ENCODE results near the gene MCEMP1.
A peak's percentile ranks its signal among the peaks of the same experiment; 100 is the strongest.

The MCEMP1 gene

DNA sequence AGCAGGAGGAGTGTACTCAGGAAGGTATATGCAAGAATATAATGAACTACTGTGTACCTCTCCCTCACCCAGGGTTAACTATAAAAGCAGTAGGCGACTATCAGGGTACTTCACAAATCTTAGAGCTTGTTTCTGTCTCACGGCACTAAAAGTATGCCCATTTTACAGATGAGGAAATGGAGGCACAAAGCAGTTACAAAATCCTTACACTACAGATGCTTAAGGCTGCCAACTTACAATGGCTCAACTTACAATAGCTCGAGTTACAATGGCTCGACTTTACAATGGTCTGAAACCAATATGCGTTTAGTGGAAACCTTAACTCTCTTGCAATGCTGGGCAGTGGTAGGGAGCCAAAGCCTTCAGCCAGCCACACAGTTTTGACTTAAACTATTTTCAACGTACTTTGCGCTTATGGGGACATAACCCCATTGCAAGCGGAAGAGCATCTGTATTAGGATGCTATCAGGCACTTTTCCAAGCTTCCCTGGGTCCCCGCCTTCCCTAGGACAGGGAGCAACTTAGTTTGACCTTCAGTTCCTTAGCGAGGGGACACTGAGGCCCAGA is 20.9 kb downstream of the MCEMP1 start:
- no peak for DNase-seq (ENCODE audit: low spot score)

DNA sequence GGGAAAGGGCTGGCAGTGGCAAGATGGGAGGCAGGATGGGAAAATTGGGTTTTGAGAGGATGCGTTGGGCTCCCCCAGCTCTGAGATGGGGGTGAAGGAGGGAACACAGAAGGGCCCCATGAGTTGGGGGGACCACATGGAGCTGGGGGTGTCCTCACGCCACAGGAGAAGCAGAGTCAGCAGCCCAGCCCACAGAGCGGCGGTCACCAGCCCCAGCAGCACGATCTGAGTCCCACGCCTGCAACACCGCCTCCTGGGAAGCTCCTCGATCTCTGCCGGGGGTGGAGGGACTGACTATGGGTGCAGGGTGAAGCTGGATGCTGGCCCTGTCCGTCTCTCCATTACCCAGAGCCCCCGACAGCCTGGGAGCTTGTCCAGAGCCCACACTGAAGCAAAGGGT is 21.7 kb downstream of the MCEMP1 start:
- DNase-seq (ENCODE audit: low spot score) = no peak

DNA sequence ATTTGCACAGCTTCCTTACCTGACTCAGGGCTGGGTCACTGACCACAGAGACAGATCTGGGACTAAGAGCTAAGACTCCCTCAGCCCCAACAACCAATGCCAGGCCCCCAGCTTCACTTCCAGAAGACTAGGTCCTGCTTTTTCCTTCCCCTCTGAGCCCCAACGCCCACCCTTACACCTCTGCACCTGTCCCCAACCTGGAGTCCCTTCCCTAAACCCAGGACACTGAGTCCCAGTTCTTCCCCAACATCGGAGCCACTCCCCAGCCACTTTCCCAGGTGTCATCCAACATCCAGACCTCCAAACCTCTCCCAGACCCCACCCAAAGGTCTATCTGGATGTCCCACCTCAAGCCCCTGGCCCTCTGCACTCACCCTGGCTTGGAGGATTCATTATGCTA is 22.1 kb downstream of the MCEMP1 start:
- no peak for DNase-seq (ENCODE audit: low spot score)

DNA sequence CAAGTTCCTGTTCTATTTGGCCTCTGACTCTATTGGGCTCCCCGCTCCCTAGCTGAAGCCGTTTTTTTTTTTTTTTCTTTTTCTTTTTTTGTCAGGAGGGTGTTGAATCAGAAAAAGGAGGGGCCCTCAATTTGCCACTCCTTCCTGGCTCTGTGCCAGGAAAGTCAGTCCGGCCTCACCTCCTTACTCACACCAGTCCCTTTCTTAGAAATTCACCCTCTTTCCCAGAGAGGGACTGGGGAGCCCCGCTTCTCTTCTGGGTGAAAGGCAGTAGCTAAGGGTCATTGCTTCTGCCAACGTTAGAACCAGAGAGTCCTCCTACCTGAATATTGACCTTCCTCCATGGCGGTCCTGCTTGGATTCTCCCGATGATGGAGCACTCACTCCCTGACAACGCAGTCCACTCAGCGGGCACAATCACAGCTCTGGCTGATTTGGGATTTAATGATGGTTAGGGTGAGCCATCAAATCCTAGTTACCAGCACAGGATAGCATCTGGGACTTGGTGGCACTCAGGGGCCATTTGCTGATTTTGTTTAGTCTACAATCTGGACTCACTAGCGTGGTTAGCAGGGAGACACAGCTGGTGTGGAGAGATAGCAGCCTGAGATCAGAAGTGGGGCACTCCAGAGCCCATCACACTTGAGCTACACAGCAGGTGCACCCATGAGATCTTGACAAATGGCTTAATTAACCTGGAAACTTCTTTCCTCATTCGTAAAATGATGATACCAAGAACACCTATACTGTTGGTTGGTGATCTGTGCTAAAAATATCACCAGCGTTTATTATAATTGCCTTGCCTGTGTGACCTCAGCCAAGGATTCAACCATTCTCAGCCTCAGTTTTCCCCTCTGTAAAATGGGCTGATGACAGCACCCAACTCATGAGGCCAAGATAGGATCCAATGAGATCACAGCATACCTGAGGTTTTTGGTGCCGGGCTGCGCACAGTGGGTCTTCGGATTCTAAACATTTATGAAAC is 22.8 kb downstream of the MCEMP1 start:
- DNase-seq (ENCODE audit: low spot score) = no peak

DNA sequence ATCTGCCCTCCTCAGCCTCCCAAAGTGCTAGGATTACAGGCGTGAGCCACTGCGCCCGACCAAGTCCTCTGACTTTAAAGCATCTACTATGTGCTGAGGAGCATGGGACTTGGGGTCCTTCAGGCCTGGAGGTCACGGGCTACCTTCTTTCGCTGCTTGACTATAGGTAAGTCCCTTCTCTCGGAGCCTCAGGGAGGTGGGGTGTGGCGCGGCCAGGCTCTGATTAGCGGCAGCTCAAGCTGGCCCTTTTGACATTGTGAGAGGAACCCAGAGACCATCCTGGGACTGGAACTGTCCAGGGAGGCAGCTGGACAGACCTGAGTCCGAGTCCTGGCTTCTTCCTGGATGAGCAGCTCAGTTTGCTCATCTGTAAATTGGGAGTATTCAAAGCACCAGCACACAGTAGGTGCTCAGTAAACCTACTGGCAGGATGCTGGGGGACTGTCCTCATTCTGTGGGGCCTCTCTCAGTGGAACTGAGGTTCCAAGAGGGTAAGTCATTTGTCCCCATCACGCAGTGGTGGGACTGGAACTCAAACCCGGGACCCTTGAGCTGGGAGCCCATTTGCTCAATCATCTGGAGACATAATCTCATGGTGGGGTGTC is 24.3 kb downstream of the MCEMP1 start:
- no peak for DNase-seq (ENCODE audit: low spot score)

DNA sequence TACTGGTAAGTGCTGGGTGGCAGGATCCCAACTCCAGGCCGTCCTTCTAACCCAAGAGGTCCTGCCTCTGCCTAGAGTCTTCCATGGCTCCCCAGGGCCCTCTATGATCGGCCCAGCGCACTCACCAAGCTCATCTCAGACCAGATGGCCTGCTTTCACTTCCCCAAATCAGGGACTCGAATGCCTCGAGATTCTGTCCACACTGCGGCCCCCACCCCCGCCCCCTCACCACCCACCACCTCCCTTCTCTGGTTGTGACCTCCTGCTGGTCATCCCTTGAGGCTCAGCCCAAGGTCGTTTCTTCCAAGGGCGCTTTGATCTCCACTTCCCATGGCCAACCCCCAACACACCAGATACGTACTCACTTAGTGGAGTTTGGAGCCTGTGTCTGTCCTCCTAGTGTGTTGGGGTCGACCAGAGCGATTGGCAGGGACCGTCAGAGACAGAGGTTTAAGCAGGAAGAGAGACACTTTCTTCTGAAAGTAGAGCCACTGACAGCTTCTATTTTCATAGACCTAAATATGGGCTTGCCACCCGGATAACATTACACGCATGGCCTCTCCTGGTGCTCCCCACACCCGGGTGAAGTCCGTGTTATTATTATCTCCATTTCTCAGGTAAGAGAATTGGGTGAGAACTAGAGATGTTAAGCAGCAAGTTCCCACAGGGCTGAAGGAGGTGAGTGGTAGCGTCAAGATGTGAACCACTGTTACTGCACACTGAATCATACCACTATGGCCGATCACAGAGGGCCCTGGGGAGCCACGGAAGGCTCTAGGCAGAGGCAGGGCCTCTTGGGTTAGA is 25.0 kb downstream of the MCEMP1 start, which contains the start of gene FCER2:
Gene FCER2 (minus strand): TSS at position 478 of the 804 bp plus-strand sequence. CDS start 2,371 bp downstream, outside the sequence.
- DNase-seq (ENCODE audit: low spot score) = no peak

DNA sequence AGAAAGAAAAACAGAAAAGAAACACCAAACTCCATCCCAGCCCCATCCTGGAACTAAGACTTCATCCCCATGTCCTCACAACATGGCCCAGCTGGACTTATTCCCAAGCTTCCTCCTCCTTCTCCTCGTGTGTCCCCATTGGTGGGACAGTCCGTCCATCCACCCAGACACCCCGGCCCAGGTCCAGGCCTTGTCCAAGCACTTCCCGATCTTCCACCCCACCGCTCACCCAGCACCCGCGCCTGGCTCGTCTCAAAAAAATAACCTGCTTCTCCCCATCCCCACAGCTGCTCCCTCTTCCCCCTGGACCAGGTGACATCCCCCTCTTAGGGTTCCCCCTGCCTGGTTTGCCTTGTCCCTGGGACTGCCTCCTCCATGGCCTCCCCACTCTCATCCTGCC is 26.4 kb downstream of the MCEMP1 start:
- DNase-seq (ENCODE audit: low spot score) = no peak

DNA sequence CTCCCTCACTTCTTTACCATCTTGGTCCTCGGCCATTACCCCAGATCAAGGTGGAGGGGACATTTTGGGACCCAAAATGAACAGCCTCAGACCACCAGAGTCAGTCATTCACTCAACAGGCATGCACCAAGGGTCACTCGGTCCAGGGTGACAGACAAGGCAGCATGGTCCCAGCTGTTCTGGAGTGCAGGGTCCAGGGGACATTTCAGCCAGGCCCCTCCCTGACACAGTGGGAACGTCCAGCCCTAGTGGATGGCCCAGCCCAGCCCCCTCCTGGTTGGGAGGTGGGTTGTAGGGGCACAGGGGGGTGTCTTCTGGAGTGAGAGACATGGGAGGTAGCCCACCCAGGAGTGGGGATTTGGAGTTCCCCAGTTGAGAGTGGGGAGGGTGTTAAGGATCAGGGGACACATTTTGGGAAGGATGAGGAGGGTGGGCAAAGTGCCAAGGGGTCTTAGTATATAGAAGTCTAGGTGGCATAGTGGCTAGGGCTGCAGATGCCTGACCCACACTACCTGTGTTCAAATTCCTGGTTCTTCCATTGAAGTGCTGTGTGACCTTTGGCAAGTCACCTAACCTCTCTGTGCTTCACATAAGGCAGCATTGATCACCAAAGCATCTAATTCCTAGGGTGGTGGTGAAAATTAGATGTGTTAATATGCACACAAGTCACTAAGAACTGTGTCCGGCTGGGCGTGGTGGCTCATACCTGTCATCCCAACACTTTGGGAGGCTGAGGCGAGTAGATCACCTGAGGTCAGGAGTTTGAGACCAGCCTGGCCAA is 27.6 kb downstream of the MCEMP1 start:
- DNase-seq (ENCODE audit: low spot score) = no peak

DNA sequence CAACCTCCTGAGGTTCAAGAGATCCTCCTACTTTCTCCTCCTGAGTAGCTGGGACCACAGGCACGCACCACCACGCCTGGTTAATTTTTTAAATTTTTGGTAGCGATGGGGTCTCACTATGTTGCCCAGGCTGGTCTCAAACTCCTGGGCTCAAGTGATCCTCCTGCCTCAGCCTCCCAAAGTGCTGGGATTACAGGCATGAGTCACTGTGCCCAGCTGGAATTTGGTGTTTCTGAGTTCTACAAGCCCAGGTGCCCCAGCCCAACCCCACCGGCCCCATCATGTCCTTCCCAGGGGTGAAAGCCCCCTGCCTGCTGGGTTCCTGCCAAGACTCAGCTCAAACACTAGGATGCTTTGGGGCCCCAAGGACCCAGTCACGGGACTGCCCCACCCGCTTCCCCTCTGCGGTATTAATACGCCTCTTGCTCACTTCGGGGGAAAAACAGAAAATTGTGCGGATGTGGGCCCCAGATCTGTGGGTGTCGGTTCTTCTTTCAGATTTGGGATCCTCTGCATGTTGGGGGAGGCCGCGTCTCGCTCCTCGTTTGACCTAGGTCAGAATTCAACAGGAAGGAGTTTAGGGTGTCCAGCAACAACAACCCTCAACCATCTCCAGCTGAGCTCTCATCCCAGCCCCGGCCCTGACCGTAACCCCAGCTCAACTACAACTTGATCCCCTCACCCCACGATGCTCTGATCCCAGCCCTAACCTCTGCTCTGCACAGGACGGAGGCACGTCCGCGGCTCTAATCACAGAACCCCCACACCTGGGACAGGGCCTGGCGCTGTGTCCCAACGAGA is 28.7 kb downstream of the MCEMP1 start:
- no peak for DNase-seq (ENCODE audit: low spot score)

DNA sequence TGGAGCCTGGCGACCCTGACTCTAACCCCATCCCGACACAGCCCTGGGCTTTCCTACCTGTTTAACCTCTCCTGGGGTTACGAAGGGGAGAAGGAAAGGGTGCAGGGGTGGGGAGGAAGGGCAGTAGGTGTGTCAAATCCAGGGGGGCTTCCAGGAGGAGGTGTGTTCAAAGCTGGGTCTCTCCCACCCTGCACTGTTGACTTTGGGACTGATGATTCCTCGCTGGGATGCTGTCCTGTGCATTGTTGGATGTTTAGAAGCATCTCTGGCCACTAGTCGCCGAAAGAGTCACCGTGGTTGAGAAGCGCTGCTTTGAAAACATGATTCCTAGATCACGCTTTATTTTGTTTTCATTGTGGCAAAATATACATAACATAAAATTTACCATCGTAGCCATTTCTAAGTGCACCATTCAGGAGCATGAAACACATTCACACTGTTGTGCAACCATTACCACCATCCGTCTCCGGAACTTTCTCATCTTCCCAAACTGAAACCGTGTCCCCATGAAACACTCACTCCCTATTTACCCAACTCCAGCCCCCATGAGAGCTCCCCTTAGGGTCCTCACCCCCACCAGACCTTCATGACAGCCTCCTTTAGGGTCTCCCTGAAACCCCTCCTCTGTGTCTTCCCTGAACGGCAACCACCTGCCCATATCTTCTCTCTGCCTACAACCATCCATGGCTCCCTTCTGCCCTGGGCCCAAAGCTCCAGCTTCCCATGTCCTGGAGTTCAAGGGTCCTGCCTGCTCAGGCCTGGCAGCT is 29.5 kb downstream of the MCEMP1 start:
- no peak for DNase-seq (ENCODE audit: low spot score)

DNA sequence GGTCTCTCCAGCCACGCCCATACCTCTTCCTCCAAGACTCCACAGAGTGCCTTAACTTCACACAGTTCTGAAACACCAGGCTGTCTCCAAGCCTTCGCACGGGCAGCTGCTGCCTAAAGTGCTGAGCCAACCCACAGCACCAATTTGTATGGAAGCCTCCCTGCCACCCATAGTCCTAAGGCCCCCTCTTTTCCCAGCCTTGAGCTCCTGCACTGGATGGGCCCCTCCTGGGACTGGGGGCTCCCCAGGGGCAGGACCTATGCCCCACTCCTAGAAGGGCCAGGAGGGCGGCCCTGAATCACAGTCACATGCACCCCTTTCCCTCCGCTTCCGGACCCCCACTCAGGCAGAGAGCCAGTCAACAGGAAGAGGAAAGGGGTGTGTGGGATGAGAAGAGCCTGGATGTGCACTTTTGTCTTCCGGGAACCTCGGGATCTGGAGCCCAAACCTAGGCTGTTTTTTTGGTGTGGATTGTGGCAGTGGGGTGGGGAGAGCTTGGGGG is 30.1 kb downstream of the MCEMP1 start:
- DNase-seq (ENCODE audit: low spot score) = no peak

DNA sequence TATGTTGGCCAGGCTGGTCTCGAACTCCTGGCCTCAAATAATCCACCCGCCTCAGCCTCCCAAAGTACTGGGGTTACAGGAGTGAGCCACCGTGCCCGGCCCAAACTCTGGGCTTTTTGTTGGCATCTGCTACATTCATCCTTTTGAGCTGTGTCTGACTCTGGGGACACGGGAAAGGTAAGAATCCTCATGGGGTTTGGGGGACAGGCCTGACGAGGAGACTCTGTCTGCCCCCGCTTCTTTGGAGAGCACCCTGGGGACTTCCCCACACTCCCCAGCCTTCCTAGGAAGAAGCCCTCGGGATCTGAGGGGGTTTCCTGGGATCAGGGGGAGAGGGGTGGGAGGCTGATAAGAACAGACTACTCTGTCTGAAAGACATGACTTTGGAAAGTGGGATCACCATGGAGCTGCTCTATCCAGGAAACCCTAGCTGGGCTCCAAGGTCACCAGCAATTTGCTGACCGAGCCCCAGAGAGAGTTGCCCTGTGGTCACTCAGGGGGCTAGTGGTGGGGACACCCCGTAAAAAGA is 33.1 kb downstream of the MCEMP1 start:
- DNase-seq (ENCODE audit: low spot score) = no peak

DNA sequence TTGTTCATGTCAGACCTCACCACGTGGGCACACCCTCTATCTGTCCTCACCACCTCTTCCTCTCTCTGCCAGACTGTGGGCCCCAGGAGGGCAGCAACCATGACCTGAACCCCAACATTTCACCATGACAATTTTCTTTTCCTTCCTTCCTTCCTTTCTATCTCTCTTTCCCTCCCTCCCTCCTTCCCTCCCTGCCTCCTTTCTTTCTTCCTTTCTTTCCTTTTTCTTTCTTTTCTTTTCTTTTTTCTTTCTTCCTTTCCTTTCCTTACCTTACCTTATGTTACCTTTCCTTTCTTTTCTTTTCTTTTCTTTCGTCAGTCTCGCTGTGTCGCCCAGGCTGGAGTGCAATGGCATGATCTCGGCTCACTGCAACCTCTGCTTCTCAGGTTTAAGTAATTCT is 33.7 kb downstream of the MCEMP1 start:
- no peak for DNase-seq (ENCODE audit: low spot score)

DNA sequence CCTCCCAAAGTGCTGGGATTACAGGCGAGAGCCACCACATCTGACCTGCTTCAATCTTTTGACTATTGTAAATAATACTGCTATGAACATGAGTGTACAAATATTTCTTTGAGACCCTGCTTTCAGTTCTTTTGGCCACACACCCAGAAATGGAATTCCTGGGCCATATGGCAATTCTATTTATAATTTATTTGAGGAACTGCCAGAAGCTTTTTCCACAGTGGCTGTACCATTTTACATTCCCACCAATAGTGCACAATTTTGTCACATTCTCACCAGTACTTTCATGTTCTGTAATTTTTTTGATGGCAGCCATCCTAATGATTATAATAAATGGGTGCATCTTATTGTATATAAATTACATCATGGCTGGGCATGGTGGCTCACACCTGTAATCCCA is 38.8 kb downstream of the MCEMP1 start:
- DNase-seq (ENCODE audit: low spot score) = peak; percentile 81

DNA sequence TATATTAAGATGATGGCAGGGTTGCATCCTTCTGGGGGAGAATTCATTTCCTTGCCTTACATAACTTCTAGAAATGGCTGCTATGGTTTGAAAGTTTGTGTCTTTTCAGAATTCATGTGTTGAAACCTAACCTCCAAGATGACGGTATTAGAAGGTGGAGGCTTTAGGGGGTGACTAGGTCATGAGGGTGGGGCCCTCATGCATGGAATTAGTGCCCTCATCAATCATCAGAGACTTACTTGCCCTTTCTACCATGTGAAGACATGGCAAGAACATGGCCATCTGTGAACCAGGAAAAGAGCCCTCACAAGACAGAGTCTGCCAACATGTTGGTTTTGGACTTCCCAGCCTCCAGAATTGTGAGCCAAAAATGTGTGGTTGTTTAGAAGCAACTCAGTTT is 39.9 kb downstream of the MCEMP1 start:
- no peak for DNase-seq (ENCODE audit: low spot score)

DNA sequence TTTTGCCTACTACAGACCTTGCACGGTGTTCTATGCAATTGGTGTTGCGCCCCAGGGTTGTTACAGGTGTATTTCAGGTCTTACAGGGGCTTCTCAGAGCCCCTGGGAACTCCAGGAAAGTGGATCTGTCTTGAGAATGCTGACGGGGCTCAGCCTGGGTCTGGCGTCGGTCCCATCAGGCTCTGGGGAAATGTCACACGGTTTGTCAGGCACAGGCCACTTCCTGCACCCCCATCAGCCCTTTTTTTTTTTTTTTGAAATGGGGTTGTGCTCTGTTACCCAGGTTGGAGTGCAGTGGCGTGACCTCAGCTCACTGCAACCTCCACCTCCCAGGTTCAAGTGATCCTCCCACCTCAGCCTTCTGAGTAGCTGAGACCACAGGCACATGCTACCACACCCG is 41.8 kb downstream of the MCEMP1 start:
- DNase-seq (ENCODE audit: low spot score) = no peak

DNA sequence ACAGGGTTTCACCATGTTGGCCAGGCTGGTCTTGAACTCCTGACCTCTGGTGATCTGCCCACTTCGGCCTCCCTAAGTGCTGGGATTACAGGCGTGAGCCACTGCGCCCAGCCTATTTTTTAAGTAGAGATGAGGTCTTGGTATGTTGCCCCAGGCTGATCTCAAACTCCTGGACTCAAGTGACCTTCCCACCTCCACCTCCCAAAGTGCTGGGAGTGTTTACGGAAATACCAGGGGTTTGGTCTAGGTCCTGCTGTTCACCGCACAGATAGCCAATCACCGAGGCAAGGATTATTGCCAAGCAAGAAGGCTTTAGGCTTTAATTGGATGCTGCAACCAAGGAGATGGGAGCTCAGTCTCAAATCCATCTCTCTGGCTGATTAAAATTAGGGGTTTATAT is 43.5 kb downstream of the MCEMP1 start:
- no peak for DNase-seq (ENCODE audit: low spot score)

DNA sequence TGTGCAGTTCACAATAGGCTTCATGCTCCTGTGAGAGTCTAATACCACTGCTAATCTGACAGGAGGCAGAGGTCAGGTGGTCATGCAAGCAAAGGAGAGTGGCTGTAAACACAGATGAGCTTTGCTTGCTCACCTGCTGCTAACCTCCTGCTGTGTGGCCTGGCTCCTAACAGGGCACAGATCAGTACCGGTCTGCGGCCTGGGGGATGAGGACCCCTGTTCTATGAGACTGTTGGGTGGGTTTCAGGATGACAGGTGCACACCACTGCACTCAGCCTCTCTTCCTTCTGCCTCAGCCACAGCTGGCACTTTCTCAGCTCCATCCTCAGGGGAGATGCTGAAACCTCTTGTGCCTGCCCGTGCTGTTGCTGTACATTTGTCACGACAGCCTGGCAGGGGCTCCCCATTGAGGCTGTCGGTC is 45.4 kb downstream of the MCEMP1 start:
- DNase-seq (ENCODE audit: low spot score) = peak; percentile 72

DNA sequence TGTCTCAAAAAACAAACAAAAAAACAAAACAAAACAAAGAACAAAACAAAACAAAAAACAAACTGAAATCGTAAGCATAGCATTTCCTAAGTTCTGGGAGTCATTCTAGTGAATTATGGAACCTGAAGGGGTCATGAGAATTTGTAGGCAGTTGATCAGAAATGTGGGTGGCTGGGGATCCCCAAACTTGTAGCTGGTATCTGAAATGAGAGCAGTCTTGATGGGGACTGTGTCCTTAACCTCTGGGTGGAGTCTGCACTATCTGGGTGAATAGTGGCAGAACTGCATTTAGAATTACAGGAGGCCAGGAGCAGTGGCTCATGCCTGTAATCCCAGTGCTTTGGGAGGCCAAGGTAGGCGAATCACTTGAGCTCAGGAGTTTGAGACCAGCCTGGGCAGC is 48.9 kb downstream of the MCEMP1 start:
- DNase-seq (ENCODE audit: low spot score) = no peak
